Loucy (cell line): ENCODE data around the gene ARIH2.

Experiments
- EZH2phosphoT487 ChIP-seq: fragments of 200-600 bp; IDR thresholded peaks from 2 replicates; pipeline ENCODE4 v1.6.1; 2018; ENCODE audit warnings: antibody characterized with exemption, mild to moderate bottlenecking, moderate library complexity, borderline replicate concordance
- TF ChIP-seq, protein P1 (sequence below): fragments of 200-600 bp; sonication (generic); conservative IDR thresholded peaks from 2 replicates; pipeline ENCODE4 v1.5.1; 2014; ENCODE audit warnings: mild to moderate bottlenecking, antibody characterized with exemption, low read length

- TF ChIP-seq, protein P1, sequence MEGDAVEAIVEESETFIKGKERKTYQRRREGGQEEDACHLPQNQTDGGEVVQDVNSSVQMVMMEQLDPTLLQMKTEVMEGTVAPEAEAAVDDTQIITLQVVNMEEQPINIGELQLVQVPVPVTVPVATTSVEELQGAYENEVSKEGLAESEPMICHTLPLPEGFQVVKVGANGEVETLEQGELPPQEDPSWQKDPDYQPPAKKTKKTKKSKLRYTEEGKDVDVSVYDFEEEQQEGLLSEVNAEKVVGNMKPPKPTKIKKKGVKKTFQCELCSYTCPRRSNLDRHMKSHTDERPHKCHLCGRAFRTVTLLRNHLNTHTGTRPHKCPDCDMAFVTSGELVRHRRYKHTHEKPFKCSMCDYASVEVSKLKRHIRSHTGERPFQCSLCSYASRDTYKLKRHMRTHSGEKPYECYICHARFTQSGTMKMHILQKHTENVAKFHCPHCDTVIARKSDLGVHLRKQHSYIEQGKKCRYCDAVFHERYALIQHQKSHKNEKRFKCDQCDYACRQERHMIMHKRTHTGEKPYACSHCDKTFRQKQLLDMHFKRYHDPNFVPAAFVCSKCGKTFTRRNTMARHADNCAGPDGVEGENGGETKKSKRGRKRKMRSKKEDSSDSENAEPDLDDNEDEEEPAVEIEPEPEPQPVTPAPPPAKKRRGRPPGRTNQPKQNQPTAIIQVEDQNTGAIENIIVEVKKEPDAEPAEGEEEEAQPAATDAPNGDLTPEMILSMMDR: no peak
- no peak for TF ChIP-seq EZH2phosphoT487
Measured at GRCh38 chr3:48885753-48886152, 32.9 kb upstream of the ARIH2 start.
